ENCODE data around the gene NLRP9.

GRCh38 chr19:55667511-55667910, 70.7 kb downstream of the NLRP9 start:
- TF ChIP-seq CTCF (IDR thresholded peaks at IDR 0.05) = no peak
- TF ChIP-seq POLR2A (IDR thresholded peaks at IDR 0.05) = no peak

Data from esophagus squamous epithelium (tissue), 4 donors.